ENCODE measurements around the gene RNF151. TPM values are rescaled to one million over a fixed set of nuclear protein-coding genes. Genes with fewer than 3 reads are reported as not detected.

Gene RNF151
- total and polyA plus RNA-seq, 7 donors: not detected

- TF ChIP-seq CTCF (IDR thresholded peaks at IDR 0.05): no peak
- DNase-seq (no peak), ATAC-seq (no peak)
- H3K4me3 ChIP-seq: no peak overlapping the region
- H3K4me1 ChIP-seq: peaks cover 62% of the 10 kb centered on the region
- whole genome bisulfite sequencing, 3 donors: 68 to 85% (median 76%) methylated on average over 21 of the region's 21 CpGs
- H3K27ac ChIP-seq: peak overlapping the region; percentile 89
- H3K36me3 ChIP-seq (ENCODE audit: insufficient read depth in 1 of 2, low read depth in 1 of 2): peaks cover 0 to 20% of the 10 kb centered on the region in 2 donors
- intact Hi-C loops (cut with DNase I): loop anchor here in 1 of 2 donors (10.0 kb wide), 1 partner anchor 170 kb away; the partner anchor contains the start of genes EME2, MRPS34 and NME3
- no peaks in the 10 kb centered on the region for H3K9me3 ChIP-seq
- no peaks in the 10 kb centered on the region for H3K27me3 ChIP-seq (ENCODE audit: insufficient read depth in 3 of 3, low read length in 2 of 3)
Observed at GRCh38 chr16:1944612-1945199, 21.9 kb upstream of the RNF151 start.

- TF ChIP-seq CTCF (IDR thresholded peaks at IDR 0.05): no peak
- H3K4me1 ChIP-seq: peaks cover 59% of the 10 kb centered on the region
- intact Hi-C loops (cut with DNase I): loop anchor here in 1 of 2 donors (10.0 kb wide), 1 partner anchor 171 kb away; the partner anchor contains the start of genes EME2, MRPS34 and NME3
Observed at GRCh38 chr16:1945559-1946391, 20.9 kb upstream of the RNF151 start.

GRCh38 chr16:1946495-1947368, 19.9 kb upstream of the RNF151 start:
- Histone ChIP-seq H3K27me3 (ENCODE audit: insufficient read depth in 3 of 3, low read length in 2 of 3) (no peaks in the 10 kb centered on the region), H3K36me3 (ENCODE audit: insufficient read depth in 1 of 2, low read depth in 1 of 2) (peaks cover 0 to 6% of the 10 kb centered on the region in 2 donors), H3K27ac (peak overlapping the region; percentile 89), H3K4me1 (peaks cover 58% of the 10 kb centered on the region), H3K9me3 (no peaks in the 10 kb centered on the region), H3K4me3 (no peak overlapping the region)
- DNase-seq (no peak), ATAC-seq (no peak)
- 53 to 63% (median 58%) methylated on average over 37 to 38 of the region's 38 CpGs for WGBS, 3 donors
- intact Hi-C loops (cut with DNase I): loop anchor here in 1 of 2 donors (10.0 kb wide), 1 partner anchor 172 kb away; the partner anchor contains the start of genes EME2, MRPS34 and NME3
- no peak for TF ChIP-seq CTCF (IDR thresholded peaks at IDR 0.05)

More at GRCh38 chr16:1945559-1946391, 20.9 kb upstream of the RNF151 start:
- DNase-seq: no peak
- Histone ChIP-seq H3K27ac (peak overlapping the region; percentile 89), H3K9me3 (no peaks in the 10 kb centered on the region), H3K4me3 (no peak overlapping the region), H3K36me3 (ENCODE audit: insufficient read depth in 1 of 2, low read depth in 1 of 2) (peaks cover 0 to 9% of the 10 kb centered on the region in 2 donors), H3K27me3 (ENCODE audit: insufficient read depth in 3 of 3, low read length in 2 of 3) (no peaks in the 10 kb centered on the region)
- ATAC-seq: no peak
- WGBS, 3 donors: 76 to 80% (median 78%) methylated on average over 19 of the region's 19 CpGs

- no peaks in the 10 kb centered on the region for H3K27me3 ChIP-seq (ENCODE audit: insufficient read depth in 3 of 3, low read length in 2 of 3)
- no peak overlapping the region for H3K4me3 ChIP-seq
- 19 to 37% (median 34%) methylated on average over 9 of the region's 9 CpGs for WGBS, 3 donors
- peaks cover 52% of the 10 kb centered on the region for H3K4me1 ChIP-seq
- H3K27ac ChIP-seq: peak overlapping the region; percentile 89
- no peak for ATAC-seq
- intact Hi-C loops (cut with DNase I): loop anchor here in 1 of 2 donors (10.0 kb wide), 1 partner anchor 173 kb away; the partner anchor contains the start of genes EME2, MRPS34 and NME3
- DNase-seq: no peak
- no peak for TF ChIP-seq CTCF (IDR thresholded peaks at IDR 0.05)
- H3K9me3 ChIP-seq: no peaks in the 10 kb centered on the region
- H3K36me3 ChIP-seq (ENCODE audit: insufficient read depth in 1 of 2, low read depth in 1 of 2): peaks cover 0 to 6% of the 10 kb centered on the region in 2 donors
Observed at GRCh38 chr16:1947369-1947670, 19.3 kb upstream of the RNF151 start.

Data from psoas muscle (tissue), 8 donors.